Anterior cingulate cortex (tissue), 58 donors: ENCODE data around the gene ZFP57.

Experiments used
- DNase-seq, 58 donors: peaks; one replicate each; lab custom pipeline; 2025; lab: John Stamatoyannopoulos, UW

Gene ZFP57

GRCh38 chr6:29661071-29661470 is 19.9 kb downstream of the ZFP57 start:
- no peak for DNase-seq

- peak in 57 of 58 donors; percentile 4 to 96 (median 78) for DNase-seq
Observed at GRCh38 chr6:29656798-29657197, 24.2 kb downstream of the ZFP57 start, which contains the start of gene MOG. Gene MOG (plus strand): TSS chr6:29657092. CDS start chr6:29657210, 118 bp downstream.

- DNase-seq = peak in 7 of 58 donors; percentile 20 to 43 (median 27)
Observed at GRCh38 chr6:29656157-29656556, 24.8 kb downstream of the ZFP57 start.

GRCh38 chr6:29655658-29656057 is 25.3 kb downstream of the ZFP57 start:
- DNase-seq = peak in 2 of 58 donors; percentile 18 to 20

GRCh38 chr6:29653452-29654038 is 27.4 kb downstream of the ZFP57 start:
- peak in 24 of 58 donors; percentile 5 to 87 (median 36) for DNase-seq

GRCh38 chr6:29652198-29652584 is 28.8 kb downstream of the ZFP57 start:
- no peak for DNase-seq

- DNase-seq = peak in 1 of 58 donors; percentile 14
Observed at GRCh38 chr6:29651413-29652197, 29.3 kb downstream of the ZFP57 start.

GRCh38 chr6:29649701-29650673 is 31.0 kb downstream of the ZFP57 start:
- peak; percentile 47 to 99 (median 96) for DNase-seq

- DNase-seq = no peak
Observed at GRCh38 chr6:29647927-29648642, 32.9 kb downstream of the ZFP57 start.

- DNase-seq = no peak
Observed at GRCh38 chr6:29641430-29642148, 39.4 kb downstream of the ZFP57 start.

- DNase-seq = no peak
Observed at GRCh38 chr6:29637247-29637646, 43.7 kb downstream of the ZFP57 start.

GRCh38 chr6:29633534-29633905 is 47.4 kb downstream of the ZFP57 start:
- DNase-seq = peak in 9 of 58 donors; percentile 43 to 76 (median 65)

GRCh38 chr6:29632789-29633533 is 48.0 kb downstream of the ZFP57 start, which contains the start of gene GABBR1:
Gene GABBR1 (minus strand): TSS chr6:29633183. CDS start chr6:29632385, 798 bp downstream.
- peak in 56 of 58 donors; percentile 39 to 93 (median 77) for DNase-seq

- DNase-seq = peak in 46 of 58 donors; percentile 17 to 76 (median 50)
Observed at GRCh38 chr6:29631860-29632731, 48.9 kb downstream of the ZFP57 start.

GRCh38 chr6:29631209-29631810 is 49.6 kb downstream of the ZFP57 start:
- no peak for DNase-seq

GRCh38 chr6:29630315-29630714 is 50.6 kb downstream of the ZFP57 start:
- DNase-seq = no peak

GRCh38 chr6:29629571-29629970 is 51.4 kb downstream of the ZFP57 start:
- DNase-seq = no peak
